ENCODE data around the gene FXYD3.

The FXYD3 gene

GRCh38 chr19:35136977-35137702 is 21.5 kb downstream of the FXYD3 start:
- Histone ChIP-seq H3K27ac (peak overlapping the region in 2 of 11 experiments; percentile 1 to 47; a peak in 1 of 22 replicates), H3K4me1 (peaks cover 26 to 68% (median 66%) of the 10 kb centered on the region in 10 experiments), H4K20me1 (no peaks in the 10 kb centered on the region), H3K9me3 (replicated peaks in 1 of 11) (no peaks in the 10 kb centered on the region), H3K9ac (no peak overlapping the region), H3K36me3 (no peaks in the 10 kb centered on the region), H3K4me2 (peak overlapping the region in 10 of 11 experiments; percentile 1 to 71 (median 56); a peak in 18 of 22 replicates), H3K4me3 (no peak overlapping the region), H3K27me3 (peaks cover 3 to 8% (median 7%) of the 10 kb centered on the region in 11 experiments; a peak in 20 of 22 replicates)
- no peak for TF ChIP-seq Cebpa-rat (IDR thresholded peaks at IDR 0.05)

GRCh38 chr19:35138305-35138892 is 22.8 kb downstream of the FXYD3 start, which contains the start of gene FXYD1:
FXYD1 (plus strand) TSS chr19:35138824; CDS start chr19:35140080, 1,256 bp downstream.
- Histone ChIP-seq H3K4me2 (peak within 1 kb of the TSS; percentile 25 to 84 (median 73); a peak in 21 of 22 replicates), H3K9ac (peak within 1 kb of the TSS in 9 of 11 experiments; percentile 25 to 60 (median 42); a peak in 13 of 22 replicates), H3K4me1 (peaks cover 32 to 76% (median 76%) of the 10 kb centered on the region in 10 experiments), H3K9me3 (replicated peaks in 1 of 11) (no peaks in the 10 kb centered on the region), H3K36me3 (no peaks in the 10 kb centered on the region), H3K27ac (peak within 1 kb of the TSS in 9 of 11 experiments; percentile 30 to 72 (median 54); a peak in 17 of 22 replicates), H3K27me3 (peaks cover 9 to 18% (median 17%) of the 10 kb centered on the region in 11 experiments; a peak in 20 of 22 replicates), H3K4me3 (no peak within 1 kb of the TSS), H4K20me1 (no peaks in the 10 kb centered on the region; a peak in 2 of 22 replicates)
- no peak for TF ChIP-seq Cebpa-rat (IDR thresholded peaks at IDR 0.05)

- peak overlapping the region in 2 of 11 experiments; percentile 24 to 53; a peak in 1 of 22 replicates for H3K9ac ChIP-seq
- no peak for TF ChIP-seq Cebpa-rat (IDR thresholded peaks at IDR 0.05)
- H3K27ac ChIP-seq: peak overlapping the region in 5 of 11 experiments; percentile 39 to 72 (median 54); a peak in 6 of 22 replicates
- H3K9me3 ChIP-seq (replicated peaks in 1 of 11): no peaks in the 10 kb centered on the region
- peaks cover 0 to 5% (median 0%) of the 10 kb centered on the region in 11 experiments; a peak in 2 of 22 replicates for H4K20me1 ChIP-seq
- peak overlapping the region; percentile 25 to 84 (median 73); a peak in 20 of 22 replicates for H3K4me2 ChIP-seq
- no peaks in the 10 kb centered on the region for H3K36me3 ChIP-seq
- peaks cover 9 to 36% (median 22%) of the 10 kb centered on the region in 11 experiments; a peak in 20 of 22 replicates for H3K27me3 ChIP-seq
- no peak overlapping the region for H3K4me3 ChIP-seq
- peaks cover 32 to 93% (median 91%) of the 10 kb centered on the region in 10 experiments for H3K4me1 ChIP-seq
These were observed 24.8 kb downstream of the FXYD3 start for GRCh38 chr19:35140207-35140961.

GRCh38 chr19:35140962-35141836 is 25.6 kb downstream of the FXYD3 start:
- H3K9ac ChIP-seq: peak overlapping the region in 2 of 11 experiments; percentile 29 to 52; a peak in 4 of 22 replicates
- no peak for TF ChIP-seq Cebpa-rat (IDR thresholded peaks at IDR 0.05)
- no peaks in the 10 kb centered on the region for H3K36me3 ChIP-seq
- peaks cover 27 to 87% (median 85%) of the 10 kb centered on the region in 10 experiments for H3K4me1 ChIP-seq
- peaks cover 0 to 5% (median 0%) of the 10 kb centered on the region in 11 experiments; a peak in 2 of 22 replicates for H4K20me1 ChIP-seq
- H3K4me2 ChIP-seq: peak overlapping the region; percentile 88 to 98 (median 95)
- peaks cover 9 to 36% (median 22%) of the 10 kb centered on the region in 11 experiments; a peak in 20 of 22 replicates for H3K27me3 ChIP-seq
- no peaks in the 10 kb centered on the region for H3K9me3 ChIP-seq (replicated peaks in 1 of 11)
- H3K27ac ChIP-seq: peak overlapping the region in 1 of 11 experiments; percentile 29; a peak in 2 of 22 replicates
- peak overlapping the region in 7 of 10 experiments; percentile 7 to 59 (median 37); a peak in 9 of 20 replicates for H3K4me3 ChIP-seq

GRCh38 chr19:35141837-35142605 is 26.4 kb downstream of the FXYD3 start:
- Histone ChIP-seq H4K20me1 (peaks cover 0 to 5% (median 0%) of the 10 kb centered on the region in 11 experiments; a peak in 2 of 22 replicates), H3K4me1 (peaks cover 33 to 87% (median 82%) of the 10 kb centered on the region in 10 experiments), H3K9me3 (replicated peaks in 1 of 11) (no peaks in the 10 kb centered on the region), H3K4me2 (peak overlapping the region; percentile 88 to 98 (median 95)), H3K27me3 (peaks cover 9 to 36% (median 22%) of the 10 kb centered on the region in 11 experiments; a peak in 20 of 22 replicates), H3K27ac (0 out of 22 replicates have a peak overlapping the region, but pooled peaks of 1 of the 11 experiments have one; percentile 29), H3K36me3 (no peaks in the 10 kb centered on the region), H3K4me3 (peak overlapping the region; percentile 37 to 64 (median 48); a peak in 19 of 20 replicates), H3K9ac (peak overlapping the region in 7 of 11 experiments; percentile 38 to 68 (median 58); a peak in 13 of 22 replicates)
- no peak for TF ChIP-seq Cebpa-rat (IDR thresholded peaks at IDR 0.05)

- Histone ChIP-seq H3K4me2 (peak overlapping the region; percentile 90 to 98 (median 95)), H3K9ac (peak overlapping the region in 8 of 11 experiments; percentile 38 to 68 (median 56); a peak in 12 of 22 replicates), H3K4me3 (peak overlapping the region; percentile 34 to 64 (median 50); a peak in 19 of 20 replicates), H3K9me3 (replicated peaks in 1 of 11) (no peaks in the 10 kb centered on the region), H3K36me3 (no peaks in the 10 kb centered on the region), H3K27me3 (peaks cover 9 to 36% (median 22%) of the 10 kb centered on the region in 11 experiments; a peak in 20 of 22 replicates), H4K20me1 (peaks cover 0 to 5% (median 0%) of the 10 kb centered on the region in 11 experiments; a peak in 2 of 22 replicates), H3K27ac (no peak overlapping the region), H3K4me1 (peaks cover 36 to 86% (median 80%) of the 10 kb centered on the region in 10 experiments)
- no peak for TF ChIP-seq Cebpa-rat (IDR thresholded peaks at IDR 0.05)
These were observed 27.1 kb downstream of the FXYD3 start for GRCh38 chr19:35142606-35143230.

All from BLaER1 treated with 17β-estradiol and CSF1 and Interleukin-3, amounts not matched to agents 10 nM and 100 nM (cell line).